ENCODE data around the gene MAN1C1.
"Not testable (repeated sequence)": the region's sequence is repeated elsewhere in the genome, so short reads cannot be mapped to it uniquely, and the experiment has no call there.

MAN1C1 gene

GRCh38 chr1:25583519-25584370 lies 32.8 kb upstream of the MAN1C1 start:
- Histone ChIP-seq H3K4me3 (ENCODE audit: insufficient read depth, low read depth, low read length, poor library complexity, severe bottlenecking) (no peak overlapping the region), H3K27me3 (replicated peaks; ENCODE audit: control insufficient read depth, insufficient read depth, low read length, poor library complexity, severe bottlenecking) (no peaks in the 10 kb centered on the region), H3K36me3 (ENCODE audit: control insufficient read depth, insufficient read depth, low read length) (no peaks in the 10 kb centered on the region), H3K9me3 (ENCODE audit: control insufficient read depth, low read length) (no peaks in the 10 kb centered on the region), H3K27ac (ENCODE audit: insufficient read depth, low read length, poor library complexity, severe bottlenecking) (no peak overlapping the region), H3K4me1 (ENCODE audit: control insufficient read depth, insufficient read depth, low read length, poor library complexity, severe bottlenecking) (peaks cover 4% of the 10 kb centered on the region)
- no peak for DNase-seq

- Histone ChIP-seq H3K9me3 (ENCODE audit: control insufficient read depth, low read length) (no peaks in the 10 kb centered on the region), H3K4me3 (ENCODE audit: insufficient read depth, low read depth, low read length, poor library complexity, severe bottlenecking) (no peak overlapping the region), H3K36me3 (ENCODE audit: control insufficient read depth, insufficient read depth, low read length) (no peaks in the 10 kb centered on the region), H3K27me3 (replicated peaks; ENCODE audit: control insufficient read depth, insufficient read depth, low read length, poor library complexity, severe bottlenecking) (no peaks in the 10 kb centered on the region), H3K4me1 (ENCODE audit: control insufficient read depth, insufficient read depth, low read length, poor library complexity, severe bottlenecking) (peaks cover 4% of the 10 kb centered on the region), H3K27ac (ENCODE audit: insufficient read depth, low read length, poor library complexity, severe bottlenecking) (no peak overlapping the region)
- no peak for DNase-seq
These were observed 30.4 kb upstream of the MAN1C1 start for GRCh38 chr1:25586181-25586588.

GRCh38 chr1:25587290-25587689 lies 29.3 kb upstream of the MAN1C1 start:
- H3K4me3 ChIP-seq (ENCODE audit: insufficient read depth, low read depth, low read length, poor library complexity, severe bottlenecking) = no peak overlapping the region
- no peak overlapping the region for H3K27ac ChIP-seq (ENCODE audit: insufficient read depth, low read length, poor library complexity, severe bottlenecking)
- no peak for DNase-seq
- no peaks in the 10 kb centered on the region for H3K27me3 ChIP-seq (replicated peaks; ENCODE audit: control insufficient read depth, insufficient read depth, low read length, poor library complexity, severe bottlenecking)
- H3K36me3 ChIP-seq (ENCODE audit: control insufficient read depth, insufficient read depth, low read length) = no peaks in the 10 kb centered on the region
- H3K4me1 ChIP-seq (ENCODE audit: control insufficient read depth, insufficient read depth, low read length, poor library complexity, severe bottlenecking) = peaks cover 4% of the 10 kb centered on the region
- no peaks in the 10 kb centered on the region for H3K9me3 ChIP-seq (ENCODE audit: control insufficient read depth, low read length)

GRCh38 chr1:25588224-25588623 lies 28.4 kb upstream of the MAN1C1 start:
- H3K9me3 ChIP-seq (ENCODE audit: control insufficient read depth, low read length); H3K27me3 ChIP-seq (replicated peaks; ENCODE audit: control insufficient read depth, insufficient read depth, low read length, poor library complexity, severe bottlenecking); H3K4me1 ChIP-seq (ENCODE audit: control insufficient read depth, insufficient read depth, low read length, poor library complexity, severe bottlenecking); DNase-seq; H3K4me3 ChIP-seq (ENCODE audit: insufficient read depth, low read depth, low read length, poor library complexity, severe bottlenecking); H3K36me3 ChIP-seq (ENCODE audit: control insufficient read depth, insufficient read depth, low read length); H3K27ac ChIP-seq (ENCODE audit: insufficient read depth, low read length, poor library complexity, severe bottlenecking): not testable (repeated sequence)

- not testable (repeated sequence) for H3K4me3 ChIP-seq (ENCODE audit: insufficient read depth, low read depth, low read length, poor library complexity, severe bottlenecking); H3K9me3 ChIP-seq (ENCODE audit: control insufficient read depth, low read length); H3K27me3 ChIP-seq (replicated peaks; ENCODE audit: control insufficient read depth, insufficient read depth, low read length, poor library complexity, severe bottlenecking); H3K4me1 ChIP-seq (ENCODE audit: control insufficient read depth, insufficient read depth, low read length, poor library complexity, severe bottlenecking); H3K27ac ChIP-seq (ENCODE audit: insufficient read depth, low read length, poor library complexity, severe bottlenecking); DNase-seq; H3K36me3 ChIP-seq (ENCODE audit: control insufficient read depth, insufficient read depth, low read length)
These were observed 27.8 kb upstream of the MAN1C1 start for GRCh38 chr1:25588786-25589185.

GRCh38 chr1:25590096-25590824 lies 26.3 kb upstream of the MAN1C1 start:
- Histone ChIP-seq H3K4me1 (ENCODE audit: control insufficient read depth, insufficient read depth, low read length, poor library complexity, severe bottlenecking) (peaks cover 4% of the 10 kb centered on the region), H3K27me3 (replicated peaks; ENCODE audit: control insufficient read depth, insufficient read depth, low read length, poor library complexity, severe bottlenecking) (no peaks in the 10 kb centered on the region), H3K36me3 (ENCODE audit: control insufficient read depth, insufficient read depth, low read length) (no peaks in the 10 kb centered on the region), H3K27ac (ENCODE audit: insufficient read depth, low read length, poor library complexity, severe bottlenecking) (no peak overlapping the region), H3K9me3 (ENCODE audit: control insufficient read depth, low read length) (no peaks in the 10 kb centered on the region), H3K4me3 (ENCODE audit: insufficient read depth, low read depth, low read length, poor library complexity, severe bottlenecking) (no peak overlapping the region)
- no peak for DNase-seq

- H3K9me3 ChIP-seq (ENCODE audit: control insufficient read depth, low read length) = no peaks in the 10 kb centered on the region
- no peak overlapping the region for H3K27ac ChIP-seq (ENCODE audit: insufficient read depth, low read length, poor library complexity, severe bottlenecking)
- H3K27me3 ChIP-seq (replicated peaks; ENCODE audit: control insufficient read depth, insufficient read depth, low read length, poor library complexity, severe bottlenecking) = no peaks in the 10 kb centered on the region
- DNase-seq = no peak
- H3K36me3 ChIP-seq (ENCODE audit: control insufficient read depth, insufficient read depth, low read length) = no peaks in the 10 kb centered on the region
- H3K4me3 ChIP-seq (ENCODE audit: insufficient read depth, low read depth, low read length, poor library complexity, severe bottlenecking) = no peak overlapping the region
- H3K4me1 ChIP-seq (ENCODE audit: control insufficient read depth, insufficient read depth, low read length, poor library complexity, severe bottlenecking) = no peaks in the 10 kb centered on the region
These were observed 22.7 kb upstream of the MAN1C1 start for GRCh38 chr1:25593861-25594260.

GRCh38 chr1:25594971-25595370 lies 21.6 kb upstream of the MAN1C1 start:
- H3K9me3 ChIP-seq (ENCODE audit: control insufficient read depth, low read length) = no peaks in the 10 kb centered on the region
- H3K27me3 ChIP-seq (replicated peaks; ENCODE audit: control insufficient read depth, insufficient read depth, low read length, poor library complexity, severe bottlenecking) = no peaks in the 10 kb centered on the region
- H3K4me3 ChIP-seq (ENCODE audit: insufficient read depth, low read depth, low read length, poor library complexity, severe bottlenecking) = no peak overlapping the region
- no peaks in the 10 kb centered on the region for H3K4me1 ChIP-seq (ENCODE audit: control insufficient read depth, insufficient read depth, low read length, poor library complexity, severe bottlenecking)
- no peak for DNase-seq
- no peak overlapping the region for H3K27ac ChIP-seq (ENCODE audit: insufficient read depth, low read length, poor library complexity, severe bottlenecking)
- no peaks in the 10 kb centered on the region for H3K36me3 ChIP-seq (ENCODE audit: control insufficient read depth, insufficient read depth, low read length)

GRCh38 chr1:25596641-25597040 lies 19.9 kb upstream of the MAN1C1 start:
- not testable (repeated sequence) for H3K36me3 ChIP-seq (ENCODE audit: control insufficient read depth, insufficient read depth, low read length); H3K9me3 ChIP-seq (ENCODE audit: control insufficient read depth, low read length); H3K27ac ChIP-seq (ENCODE audit: insufficient read depth, low read length, poor library complexity, severe bottlenecking); DNase-seq; H3K27me3 ChIP-seq (replicated peaks; ENCODE audit: control insufficient read depth, insufficient read depth, low read length, poor library complexity, severe bottlenecking); H3K4me3 ChIP-seq (ENCODE audit: insufficient read depth, low read depth, low read length, poor library complexity, severe bottlenecking); H3K4me1 ChIP-seq (ENCODE audit: control insufficient read depth, insufficient read depth, low read length, poor library complexity, severe bottlenecking)

GRCh38 chr1:25598879-25599278 lies 17.7 kb upstream of the MAN1C1 start:
- Histone ChIP-seq H3K9me3 (ENCODE audit: control insufficient read depth, low read length) (no peaks in the 10 kb centered on the region), H3K4me3 (ENCODE audit: insufficient read depth, low read depth, low read length, poor library complexity, severe bottlenecking) (no peak overlapping the region), H3K4me1 (ENCODE audit: control insufficient read depth, insufficient read depth, low read length, poor library complexity, severe bottlenecking) (no peaks in the 10 kb centered on the region), H3K36me3 (ENCODE audit: control insufficient read depth, insufficient read depth, low read length) (no peaks in the 10 kb centered on the region), H3K27me3 (replicated peaks; ENCODE audit: control insufficient read depth, insufficient read depth, low read length, poor library complexity, severe bottlenecking) (no peaks in the 10 kb centered on the region), H3K27ac (ENCODE audit: insufficient read depth, low read length, poor library complexity, severe bottlenecking) (no peak overlapping the region)
- no peak for DNase-seq

Measured in effector memory CD4-positive, alpha-beta T cell (primary cell).